ENCODE data around the gene MFNG.
A peak's percentile ranks its signal among the peaks of the same experiment; 100 is the strongest.

MFNG gene

GRCh38 chr22:37425800-37426705 lies 60.1 kb downstream of the MFNG start:
- no peak for DNase-seq
- peaks cover 0 to 95% of the 10 kb centered on the region in 2 donors for H3K27me3 ChIP-seq
- H3K36me3 ChIP-seq = no peaks in the 10 kb centered on the region
- TF ChIP-seq, protein P1, sequence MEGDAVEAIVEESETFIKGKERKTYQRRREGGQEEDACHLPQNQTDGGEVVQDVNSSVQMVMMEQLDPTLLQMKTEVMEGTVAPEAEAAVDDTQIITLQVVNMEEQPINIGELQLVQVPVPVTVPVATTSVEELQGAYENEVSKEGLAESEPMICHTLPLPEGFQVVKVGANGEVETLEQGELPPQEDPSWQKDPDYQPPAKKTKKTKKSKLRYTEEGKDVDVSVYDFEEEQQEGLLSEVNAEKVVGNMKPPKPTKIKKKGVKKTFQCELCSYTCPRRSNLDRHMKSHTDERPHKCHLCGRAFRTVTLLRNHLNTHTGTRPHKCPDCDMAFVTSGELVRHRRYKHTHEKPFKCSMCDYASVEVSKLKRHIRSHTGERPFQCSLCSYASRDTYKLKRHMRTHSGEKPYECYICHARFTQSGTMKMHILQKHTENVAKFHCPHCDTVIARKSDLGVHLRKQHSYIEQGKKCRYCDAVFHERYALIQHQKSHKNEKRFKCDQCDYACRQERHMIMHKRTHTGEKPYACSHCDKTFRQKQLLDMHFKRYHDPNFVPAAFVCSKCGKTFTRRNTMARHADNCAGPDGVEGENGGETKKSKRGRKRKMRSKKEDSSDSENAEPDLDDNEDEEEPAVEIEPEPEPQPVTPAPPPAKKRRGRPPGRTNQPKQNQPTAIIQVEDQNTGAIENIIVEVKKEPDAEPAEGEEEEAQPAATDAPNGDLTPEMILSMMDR (IDR thresholded peaks at IDR 0.05) = no peak
- no peak overlapping the region for H3K4me3 ChIP-seq
- peaks cover 0 to 16% (median 15%) of the 10 kb centered on the region in 4 donors for H3K4me1 ChIP-seq
- intact Hi-C loops (cut with DNase I; ENCODE audit: low total_unique reads) = no loop called here
- H3K9me3 ChIP-seq = no peaks in the 10 kb centered on the region
- H3K27ac ChIP-seq = no peak overlapping the region

DNA sequence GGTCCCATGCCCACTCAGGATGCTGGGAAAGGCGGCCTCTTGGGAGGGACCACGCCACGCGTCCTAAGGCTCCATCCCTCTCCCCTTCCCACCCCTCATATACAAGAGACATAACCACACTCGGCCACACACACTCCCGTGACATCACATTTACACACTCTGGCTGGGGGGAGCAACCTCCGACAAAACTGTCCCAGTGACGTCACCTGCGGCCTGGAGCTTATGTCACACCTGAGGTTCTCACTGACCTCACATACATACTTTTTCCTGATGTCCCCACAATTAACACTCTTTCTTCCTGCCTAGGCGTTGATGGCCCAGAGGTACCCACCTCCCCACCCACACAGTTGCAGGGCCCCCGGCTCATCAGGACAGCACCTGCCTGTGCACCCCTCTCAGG lies 60.8 kb downstream of the MFNG start:
- Histone ChIP-seq H3K9me3 (no peaks in the 10 kb centered on the region), H3K4me1 (peaks cover 0 to 18% (median 15%) of the 10 kb centered on the region in 4 donors), H3K4me3 (no peak overlapping the region), H3K27me3 (peaks cover 0 to 95% of the 10 kb centered on the region in 2 donors), H3K27ac (no peak overlapping the region), H3K36me3 (no peaks in the 10 kb centered on the region)
- TF ChIP-seq, protein P1 (IDR thresholded peaks at IDR 0.05) = no peak
- DNase-seq = no peak
- intact Hi-C loops (cut with DNase I; ENCODE audit: low total_unique reads) = no loop called here

DNA sequence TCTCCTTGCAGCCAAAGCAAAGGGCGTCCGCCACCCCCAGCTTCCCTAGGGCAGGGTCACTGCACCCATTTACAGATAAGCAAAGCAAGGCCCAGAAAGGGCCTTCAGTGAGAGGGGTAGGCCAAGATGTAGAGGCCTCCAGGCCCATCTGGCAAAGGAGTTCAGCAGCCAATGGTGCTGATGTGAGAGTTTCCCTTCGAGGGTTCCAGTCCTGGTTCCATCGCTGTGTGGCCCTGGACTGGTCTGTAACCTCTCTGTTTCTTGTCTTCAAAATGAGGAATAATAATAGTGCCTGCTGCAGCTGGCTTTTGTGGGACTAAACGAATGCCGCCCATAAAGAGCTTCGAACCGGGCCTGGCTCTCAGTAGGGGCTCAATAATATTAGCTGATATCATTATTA lies 62.9 kb downstream of the MFNG start:
- TF ChIP-seq, protein P1 (IDR thresholded peaks at IDR 0.05) = no peak
- Histone ChIP-seq H3K27ac (no peak overlapping the region), H3K4me3 (no peak overlapping the region), H3K27me3 (peaks cover 0 to 95% of the 10 kb centered on the region in 2 donors), H3K36me3 (no peaks in the 10 kb centered on the region), H3K4me1 (peaks cover 0 to 30% (median 18%) of the 10 kb centered on the region in 4 donors), H3K9me3 (no peaks in the 10 kb centered on the region)
- intact Hi-C loops (cut with DNase I; ENCODE audit: low total_unique reads) = no loop called here
- DNase-seq = no peak

DNA sequence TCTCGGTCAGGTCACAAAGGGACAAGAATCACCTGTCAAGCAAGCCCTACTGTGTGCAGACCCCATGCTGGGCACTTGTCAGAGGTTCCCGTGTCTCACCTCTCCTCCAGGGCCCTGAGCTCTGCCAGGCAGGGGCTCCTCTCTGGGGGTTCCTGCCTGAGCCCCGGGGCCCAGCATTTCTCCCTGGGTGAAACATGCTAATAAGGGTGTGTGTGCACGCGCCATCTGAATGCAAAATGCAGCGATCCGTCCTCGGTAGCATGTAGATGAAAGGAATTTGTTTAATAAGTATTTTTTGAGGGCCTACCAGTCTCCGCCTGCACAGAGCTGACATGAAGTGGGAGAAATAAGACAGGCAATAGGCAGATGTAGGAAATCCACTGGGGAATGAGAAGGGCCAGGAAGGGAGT lies 64.7 kb downstream of the MFNG start:
- Histone ChIP-seq H3K36me3 (no peaks in the 10 kb centered on the region), H3K4me3 (no peak overlapping the region), H3K27me3 (peaks cover 0 to 95% of the 10 kb centered on the region in 2 donors), H3K27ac (no peak overlapping the region), H3K9me3 (no peaks in the 10 kb centered on the region), H3K4me1 (peaks cover 0 to 15% (median 3%) of the 10 kb centered on the region in 4 donors)
- intact Hi-C loops (cut with DNase I; ENCODE audit: low total_unique reads) = no loop called here
- DNase-seq = no peak
- TF ChIP-seq, protein P1 (IDR thresholded peaks at IDR 0.05) = no peak

DNA sequence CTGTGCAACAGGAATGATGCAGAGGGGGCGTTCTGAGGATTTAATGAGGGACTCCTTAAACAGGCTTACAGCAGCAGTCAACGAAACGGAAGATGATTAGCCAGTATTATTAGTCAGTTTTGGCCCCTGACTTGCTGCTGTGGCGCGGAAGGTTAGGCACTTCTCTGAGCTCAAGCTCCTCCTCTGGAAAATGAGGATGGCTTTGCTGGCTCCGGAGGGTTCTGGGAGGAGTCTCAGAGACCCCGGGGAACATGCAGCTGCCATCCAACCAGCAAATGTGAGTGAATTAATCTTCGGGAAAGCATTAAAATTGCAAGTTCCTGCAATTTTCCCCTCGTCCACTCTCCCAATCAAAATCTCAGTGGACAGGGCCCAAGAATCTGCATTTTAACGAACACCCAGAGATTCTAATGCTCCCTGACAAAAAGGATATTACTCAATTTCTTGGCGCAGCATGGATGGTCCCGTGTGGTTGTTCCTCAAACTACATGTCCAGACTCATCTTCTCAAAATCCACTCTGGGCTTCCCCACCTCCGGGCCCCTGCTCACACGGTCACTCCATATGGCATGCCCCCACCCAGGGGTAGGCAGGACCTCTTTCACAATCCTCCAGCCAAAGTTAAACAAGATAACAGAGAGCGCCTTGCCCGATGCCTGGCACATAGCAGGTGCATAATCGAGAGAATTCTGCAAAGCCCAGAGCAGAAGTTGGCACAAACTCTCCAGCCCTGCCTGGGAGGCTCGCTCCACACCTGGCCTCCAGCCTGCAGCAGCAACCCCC lies 65.3 kb downstream of the MFNG start:
- TF ChIP-seq, protein P1 (IDR thresholded peaks at IDR 0.05) = no peak
- no peak overlapping the region for H3K4me3 ChIP-seq
- H3K27me3 ChIP-seq = peaks cover 0 to 95% of the 10 kb centered on the region in 2 donors
- no peak overlapping the region for H3K27ac ChIP-seq
- DNase-seq = peak in 1 of 2 donors; percentile 77
- H3K36me3 ChIP-seq = no peaks in the 10 kb centered on the region
- peaks cover 0 to 15% (median 3%) of the 10 kb centered on the region in 4 donors for H3K4me1 ChIP-seq
- no peaks in the 10 kb centered on the region for H3K9me3 ChIP-seq
- intact Hi-C loops (cut with DNase I; ENCODE audit: low total_unique reads) = no loop called here

Data from tibial artery (tissue), 4 donors.